HEK293T (cell line): Measurements from ENCODE around the gene TET3.

Experiments
- ARNT ChIP-seq: fragments of 450-650 bp; IDR thresholded peaks from 2 replicates; pipeline ENCODE4 v1.6.1; 2017; ENCODE audit warnings: mild to moderate bottlenecking
- BHLHE40 ChIP-seq: fragments of 450-650 bp; IDR thresholded peaks from 2 replicates; pipeline ENCODE4 v1.6.1; 2016; ENCODE audit warnings: mild to moderate bottlenecking, moderate library complexity, borderline replicate concordance
- CTBP1 ChIP-seq: fragments of 450-650 bp; IDR thresholded peaks from 2 replicates; pipeline ENCODE4 v1.6.1; 2016; ENCODE audit warnings: borderline replicate concordance
- ELF4 ChIP-seq: fragments of 450-650 bp; IDR thresholded peaks from 2 replicates; pipeline ENCODE4 v1.6.1; 2017; ENCODE audit warnings: antibody characterized with exemption
- FOXM1 ChIP-seq: fragments of 450-650 bp; IDR thresholded peaks from 2 replicates; pipeline ENCODE4 v1.6.1; 2017; ENCODE audit warnings: mild to moderate bottlenecking, borderline replicate concordance
- HDGF ChIP-seq: fragments of 450-650 bp; IDR thresholded peaks from 2 replicates; pipeline ENCODE4 v1.6.1; 2017; ENCODE audit warnings: antibody characterized with exemption, borderline replicate concordance
- L3MBTL2 ChIP-seq: fragments of 450-650 bp; conservative IDR thresholded peaks from 2 replicates; pipeline ENCODE4 v1.6.1; 2016; ENCODE audit warnings: mild to moderate bottlenecking
- SP1 ChIP-seq: fragments of 450-650 bp; IDR thresholded peaks from 2 replicates; pipeline ENCODE4 v1.6.1; 2017
- SUZ12 ChIP-seq: fragments of 450-650 bp; IDR thresholded peaks from 2 replicates; pipeline ENCODE4 v1.6.1; 2016; ENCODE audit warnings: mild to moderate bottlenecking
- TARDBP ChIP-seq: fragments of 450-650 bp; IDR thresholded peaks from 2 replicates; pipeline ENCODE4 v1.6.1; 2016

GRCh38 chr2:74026687-74027241 lies 42.1 kb downstream of the TET3 start:
- TF ChIP-seq ELF4 (no peak), FOXM1 (no peak), CTBP1 (no peak), SUZ12 (no peak), ARNT (no peak), SP1 (no peak), TARDBP (no peak), BHLHE40 (no peak), HDGF (no peak), L3MBTL2 (no peak)
